NCI-H510A (cell line): Measurements from ENCODE around the gene ZXDA.

Experiments used
- DNase-seq: peaks from one replicate; lab custom pipeline; 2025; lab: John Stamatoyannopoulos, UW

The ZXDA gene

DNA sequence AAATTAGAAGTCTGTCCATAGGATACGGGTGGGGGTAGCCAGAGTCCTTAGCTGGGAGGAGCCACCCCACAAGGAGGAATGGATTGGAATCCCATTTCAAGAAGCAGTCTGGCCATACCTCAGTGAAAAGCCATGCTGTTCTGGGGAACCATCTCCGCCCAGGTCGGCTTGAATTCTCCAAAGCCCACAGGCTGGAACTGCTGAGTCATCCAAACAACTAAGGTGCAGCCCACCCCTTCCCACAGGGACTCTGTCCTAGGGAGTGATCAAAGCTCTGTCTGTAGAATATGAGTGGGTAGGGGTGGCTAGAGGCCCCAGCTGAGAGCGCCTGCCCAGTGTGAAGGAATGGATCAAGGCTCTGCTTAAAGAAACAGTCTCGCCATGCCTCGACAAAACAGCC lies 38.8 kb downstream of the ZXDA start:
- DNase-seq = no peak
